IMR-90 (cell line): ENCODE measurements around the gene FH.

ENCODE experiments used
- BHLHE40 ChIP-seq: fragments of 150-350 bp; IDR thresholded peaks from 2 replicates; pipeline ENCODE4 v1.6.1; 2016; ENCODE audit warnings: mild to moderate bottlenecking, low read depth, low read length
- CEBPB ChIP-seq: IDR thresholded peaks from 2 replicates; pipeline ENCODE4 v1.6.1; 2012; ENCODE audit warnings: low read depth, low read length, improper control_type of control experiment
- CHD1 ChIP-seq: IDR thresholded peaks from 2 replicates; pipeline ENCODE4 v1.6.1; 2012; ENCODE audit warnings: low read depth, low read length, improper control_type of control experiment
- CTCF ChIP-seq: conservative IDR thresholded peaks from 2 replicates; pipeline ENCODE4 v1.5.1; 2012; ENCODE audit warnings: mild to moderate bottlenecking, low read depth, low read length, improper control_type of control experiment
- MAFK ChIP-seq: IDR thresholded peaks from 2 replicates; pipeline ENCODE4 v1.6.1; 2012; ENCODE audit warnings: low read depth, low read length, improper control_type of control experiment
- MAZ ChIP-seq: IDR thresholded peaks from 2 replicates; pipeline ENCODE4 v1.6.1; 2012; ENCODE audit warnings: low read depth, mild to moderate bottlenecking, low read length, improper control_type of control experiment, moderate library complexity, borderline replicate concordance
- MXI1 ChIP-seq: IDR thresholded peaks from 2 replicates; pipeline ENCODE4 v1.6.1; 2012; ENCODE audit warnings: low read depth, mild to moderate bottlenecking, low read length, moderate library complexity, borderline replicate concordance
- NFE2L2 ChIP-seq: fragments of 150-350 bp; IDR thresholded peaks from 2 replicates; pipeline ENCODE4 v1.6.1; 2016; ENCODE audit warnings: low read depth, mild to moderate bottlenecking, low read length
- POLR2A ChIP-seq: IDR thresholded peaks from 2 replicates; pipeline ENCODE4 v1.6.1; 2012; ENCODE audit warnings: mild to moderate bottlenecking, low read depth, low read length
- RAD21 ChIP-seq: IDR thresholded peaks from 2 replicates; pipeline ENCODE4 v1.6.1; 2012; ENCODE audit warnings: low read length, improper control_type of control experiment
- RCOR1 ChIP-seq: IDR thresholded peaks from 2 replicates; pipeline ENCODE4 v1.6.1; 2012; ENCODE audit warnings: mild to moderate bottlenecking, low read length, improper control_type of control experiment; ENCODE audit not compliant: insufficient replicate concordance
- RFX5 ChIP-seq: IDR thresholded peaks from 2 replicates; pipeline ENCODE4 v1.8.0; 2012; ENCODE audit warnings: low read depth, mild to moderate bottlenecking, low read length, moderate library complexity

GRCh38 chr1:241485145-241485544 lies 34.4 kb downstream of the FH start:
- TF ChIP-seq CTCF (no peak), RFX5 (no peak), MAFK (no peak), MAZ (no peak), BHLHE40 (no peak), RCOR1 (no peak), CEBPB (no peak), POLR2A (no peak), RAD21 (no peak), CHD1 (no peak), NFE2L2 (no peak), MXI1 (no peak)
